ENCODE measurements around the gene VDR.

The VDR gene

GRCh38 chr12:47904713-47905709, at the start of gene VDR:
VDR (minus strand) TSS chr12:47904994; CDS start chr12:47879113, 25,881 bp downstream.
- DNase-seq: peak; percentile 88

- DNase-seq: no peak
Observed at GRCh38 chr12:47954058-47954457, 49.3 kb upstream of the VDR start.

- no peak for DNase-seq
Observed at GRCh38 chr12:47950856-47951468, 46.2 kb upstream of the VDR start.

GRCh38 chr12:47949441-47950341, 44.9 kb upstream of the VDR start:
- DNase-seq: peak; percentile 78

GRCh38 chr12:47947341-47947740, 42.5 kb upstream of the VDR start:
- no peak for DNase-seq

- no peak for DNase-seq
Observed at GRCh38 chr12:47946413-47947323, 41.9 kb upstream of the VDR start.

- no peak for DNase-seq
Observed at GRCh38 chr12:47945341-47945728, 40.5 kb upstream of the VDR start.

- no peak for DNase-seq
Observed at GRCh38 chr12:47944685-47945340, 40.0 kb upstream of the VDR start.

- DNase-seq: no peak
Observed at GRCh38 chr12:47943623-47944340, 39.0 kb upstream of the VDR start.

- no peak for DNase-seq
Observed at GRCh38 chr12:47942614-47943225, 37.9 kb upstream of the VDR start.

GRCh38 chr12:47941871-47942613, 37.2 kb upstream of the VDR start:
- DNase-seq: peak; percentile 17

GRCh38 chr12:47941475-47941780, 36.6 kb upstream of the VDR start:
- no peak for DNase-seq

GRCh38 chr12:47940773-47941474, 36.1 kb upstream of the VDR start:
- no peak for DNase-seq

- no peak for DNase-seq
Observed at GRCh38 chr12:47939009-47939601, 34.3 kb upstream of the VDR start.

- no peak for DNase-seq
Observed at GRCh38 chr12:47938594-47938993, 33.8 kb upstream of the VDR start.

- DNase-seq: no peak
Observed at GRCh38 chr12:47938093-47938492, 33.3 kb upstream of the VDR start.

GRCh38 chr12:47935184-47935583, 30.4 kb upstream of the VDR start:
- DNase-seq: no peak

GRCh38 chr12:47931187-47931586, 26.4 kb upstream of the VDR start:
- DNase-seq: no peak

GRCh38 chr12:47930634-47931033, 25.8 kb upstream of the VDR start:
- no peak for DNase-seq

Measured in NCI-H1092 treated with DMSO at 0.1 percent for 48 hours (cell line).